Measurements from ENCODE around the gene UNC13A.

Gene UNC13A

DNA sequence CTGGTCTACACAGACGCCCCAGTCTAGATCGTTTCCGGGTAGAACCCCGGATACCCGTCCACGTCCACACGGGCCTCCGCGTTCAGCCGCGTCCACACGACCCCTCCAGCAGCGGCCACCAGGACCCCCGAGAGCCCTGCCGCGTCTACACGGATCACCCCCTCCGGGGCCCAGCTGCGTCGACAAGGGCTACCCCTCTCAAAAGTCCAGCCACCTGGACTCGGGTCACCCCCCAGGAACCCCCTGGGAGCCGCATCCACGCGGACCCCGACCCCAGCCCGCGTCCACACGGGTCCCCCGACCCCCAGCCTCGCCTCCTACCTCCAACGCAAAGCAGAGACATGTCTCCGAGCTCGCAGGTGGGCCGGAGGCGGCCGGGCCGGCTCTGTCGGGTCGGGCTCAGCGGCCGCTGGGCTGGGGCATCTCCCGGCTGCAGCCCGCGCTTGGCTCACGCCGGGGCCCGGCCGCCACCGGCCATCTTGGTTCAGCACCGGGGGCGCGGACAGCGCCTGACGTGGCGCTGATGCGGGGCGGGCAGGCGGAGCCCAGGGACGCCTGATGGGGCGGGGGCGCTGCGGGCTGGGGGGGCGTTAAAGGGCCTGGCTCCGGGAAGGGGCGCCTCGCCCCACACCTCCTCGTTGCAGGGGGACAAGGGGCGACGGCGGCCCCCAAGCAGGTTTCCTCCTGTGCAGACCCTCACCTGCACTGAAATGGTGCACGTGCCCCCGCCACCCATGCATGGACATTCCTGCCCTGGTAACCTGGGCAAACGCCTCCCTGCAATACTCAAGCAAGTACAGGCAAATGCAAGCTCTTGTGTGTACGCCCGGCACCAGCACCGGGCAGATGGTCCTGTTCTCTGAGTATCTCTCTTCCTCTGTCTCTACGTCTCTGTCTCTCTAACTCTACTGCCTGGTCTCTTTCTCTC, at the start of gene UNC13A:
Gene UNC13A (minus strand): TSS at position 498 of the 928 bp plus-strand sequence. CDS start 155 bp downstream, at position 343.
- peak; percentile 50 for DNase-seq

DNA sequence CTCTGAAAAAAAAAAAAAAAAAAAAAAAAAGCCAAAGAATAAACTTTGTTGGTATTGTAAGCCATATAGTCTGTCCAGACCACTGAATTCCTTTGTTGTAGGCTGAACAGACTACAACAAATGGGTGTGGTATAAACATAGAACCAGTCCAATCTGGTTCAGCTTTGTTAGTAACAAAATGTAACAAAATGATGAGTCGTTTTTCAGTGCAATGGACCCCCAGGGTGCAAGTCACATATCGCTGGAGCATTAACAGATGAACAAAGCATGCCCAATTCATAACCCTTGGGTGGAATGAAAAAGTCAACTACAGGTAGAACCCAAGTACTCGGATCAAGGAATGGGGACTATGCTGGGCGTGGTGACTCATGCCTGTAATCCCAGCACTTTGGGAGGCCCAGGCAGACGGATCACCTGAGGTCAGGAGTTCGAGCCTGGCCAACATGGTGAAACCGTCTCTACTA, 49.6 kb upstream of the UNC13A start:
- DNase-seq: no peak

DNA sequence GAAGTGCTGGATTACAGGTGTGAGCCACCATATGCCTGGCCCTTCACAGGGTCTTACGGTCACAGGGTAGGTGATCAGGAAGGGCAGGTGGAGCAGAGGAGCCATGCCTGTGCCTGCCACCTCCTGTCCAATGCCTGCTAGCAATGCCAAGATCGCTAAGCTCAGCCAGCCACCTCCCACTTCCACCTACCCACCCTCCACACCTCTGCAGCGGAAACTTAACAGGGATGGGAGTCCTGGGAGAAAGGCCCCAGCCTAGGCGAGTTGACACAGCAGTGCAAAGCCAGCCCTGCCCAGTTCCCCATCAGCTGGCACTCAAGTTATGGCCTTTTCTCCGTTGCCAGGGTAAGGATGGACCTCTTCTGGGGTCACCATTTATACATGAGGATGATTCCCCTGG, 47.3 kb upstream of the UNC13A start:
- no peak for DNase-seq

DNA sequence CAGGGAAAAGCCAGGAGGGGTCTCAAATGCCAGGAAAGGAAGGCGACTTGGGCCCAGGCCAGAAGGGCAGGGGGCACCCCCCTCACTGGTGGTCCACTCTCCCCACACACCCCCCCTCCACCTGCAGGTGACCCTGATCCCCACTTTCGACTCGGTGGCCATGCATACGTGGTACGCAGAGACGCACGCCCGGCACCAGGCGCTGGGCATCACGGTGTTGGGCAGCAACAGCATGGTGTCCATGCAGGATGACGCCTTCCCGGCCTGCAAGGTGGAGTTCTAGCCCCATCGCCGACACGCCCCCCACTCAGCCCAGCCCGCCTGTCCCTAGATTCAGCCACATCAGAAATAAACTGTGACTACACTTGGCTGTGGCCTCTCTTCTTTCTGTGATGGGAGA, 46.0 kb upstream of the UNC13A start:
- DNase-seq: no peak

DNA sequence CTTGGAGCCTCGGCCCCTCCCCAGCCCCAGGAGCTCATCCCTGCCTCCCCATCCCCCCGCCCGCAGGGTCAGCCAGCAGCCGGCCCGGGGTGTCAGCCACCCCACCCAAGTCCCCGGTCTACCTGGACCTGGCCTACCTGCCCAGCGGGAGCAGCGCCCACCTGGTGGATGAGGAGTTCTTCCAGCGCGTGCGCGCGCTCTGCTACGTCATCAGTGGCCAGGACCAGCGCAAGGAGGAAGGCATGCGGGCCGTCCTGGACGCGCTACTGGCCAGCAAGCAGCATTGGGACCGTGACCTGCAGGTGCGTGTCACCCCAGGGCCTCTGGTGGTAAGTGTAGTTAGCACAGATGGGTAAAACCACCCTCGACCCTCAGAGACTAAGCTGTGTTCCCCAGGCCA, 45.0 kb upstream of the UNC13A start:
- no peak for DNase-seq

DNA sequence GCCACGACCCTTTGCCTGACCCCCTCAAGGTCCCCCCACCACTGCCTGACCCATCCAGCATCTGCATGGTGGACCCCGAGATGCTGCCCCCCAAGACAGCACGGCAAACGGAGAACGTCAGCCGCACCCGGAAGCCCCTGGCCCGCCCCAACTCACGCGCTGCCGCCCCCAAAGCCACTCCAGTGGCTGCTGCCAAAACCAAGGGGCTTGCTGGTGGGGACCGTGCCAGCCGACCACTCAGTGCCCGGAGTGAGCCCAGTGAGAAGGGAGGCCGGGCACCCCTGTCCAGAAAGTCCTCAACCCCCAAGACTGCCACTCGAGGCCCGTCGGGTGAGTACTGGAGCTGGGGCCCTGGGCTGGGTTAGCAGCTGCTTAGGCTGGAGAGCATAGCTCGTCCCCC, 39.7 kb upstream of the UNC13A start:
- DNase-seq: no peak

DNA sequence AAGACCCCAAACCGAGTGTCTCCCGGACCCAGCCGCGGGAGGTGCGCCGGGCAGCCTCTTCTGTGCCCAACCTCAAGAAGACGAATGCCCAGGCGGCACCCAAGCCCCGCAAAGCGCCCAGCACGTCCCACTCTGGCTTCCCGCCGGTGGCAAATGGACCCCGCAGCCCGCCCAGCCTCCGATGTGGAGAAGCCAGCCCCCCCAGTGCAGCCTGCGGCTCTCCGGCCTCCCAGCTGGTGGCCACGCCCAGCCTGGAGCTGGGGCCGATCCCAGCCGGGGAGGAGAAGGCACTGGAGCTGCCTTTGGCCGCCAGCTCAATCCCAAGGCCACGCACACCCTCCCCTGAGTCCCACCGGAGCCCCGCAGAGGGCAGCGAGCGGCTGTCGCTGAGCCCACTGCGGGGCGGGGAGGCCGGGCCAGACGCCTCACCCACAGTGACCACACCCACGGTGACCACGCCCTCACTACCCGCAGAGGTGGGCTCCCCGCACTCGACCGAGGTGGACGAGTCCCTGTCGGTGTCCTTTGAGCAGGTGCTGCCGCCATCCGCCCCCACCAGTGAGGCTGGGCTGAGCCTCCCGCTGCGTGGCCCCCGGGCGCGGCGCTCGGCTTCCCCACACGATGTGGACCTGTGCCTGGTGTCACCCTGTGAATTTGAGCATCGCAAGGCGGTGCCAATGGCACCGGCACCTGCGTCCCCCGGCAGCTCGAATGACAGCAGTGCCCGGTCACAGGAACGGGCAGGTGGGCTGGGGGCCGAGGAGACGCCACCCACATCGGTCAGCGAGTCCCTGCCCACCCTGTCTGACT, 39.0 kb upstream of the UNC13A start:
- DNase-seq: no peak

DNA sequence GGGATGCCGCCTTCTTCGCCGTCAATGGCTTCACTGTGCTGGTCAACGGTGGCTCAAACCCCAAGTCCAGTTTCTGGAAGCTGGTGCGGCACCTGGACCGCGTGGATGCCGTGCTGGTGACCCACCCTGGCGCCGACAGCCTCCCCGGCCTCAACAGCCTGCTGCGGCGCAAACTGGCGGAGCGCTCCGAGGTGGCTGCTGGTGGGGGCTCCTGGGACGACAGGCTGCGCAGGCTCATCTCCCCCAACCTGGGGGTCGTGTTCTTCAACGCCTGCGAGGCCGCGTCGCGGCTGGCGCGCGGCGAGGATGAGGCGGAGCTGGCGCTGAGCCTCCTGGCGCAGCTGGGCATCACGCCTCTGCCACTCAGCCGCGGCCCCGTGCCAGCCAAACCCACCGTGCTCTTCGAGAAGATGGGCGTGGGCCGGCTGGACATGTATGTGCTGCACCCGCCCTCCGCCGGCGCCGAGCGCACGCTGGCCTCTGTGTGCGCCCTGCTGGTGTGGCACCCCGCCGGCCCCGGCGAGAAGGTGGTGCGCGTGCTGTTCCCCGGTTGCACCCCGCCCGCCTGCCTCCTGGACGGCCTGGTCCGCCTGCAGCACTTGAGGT, 38.1 kb upstream of the UNC13A start:
- no peak for DNase-seq

DNA sequence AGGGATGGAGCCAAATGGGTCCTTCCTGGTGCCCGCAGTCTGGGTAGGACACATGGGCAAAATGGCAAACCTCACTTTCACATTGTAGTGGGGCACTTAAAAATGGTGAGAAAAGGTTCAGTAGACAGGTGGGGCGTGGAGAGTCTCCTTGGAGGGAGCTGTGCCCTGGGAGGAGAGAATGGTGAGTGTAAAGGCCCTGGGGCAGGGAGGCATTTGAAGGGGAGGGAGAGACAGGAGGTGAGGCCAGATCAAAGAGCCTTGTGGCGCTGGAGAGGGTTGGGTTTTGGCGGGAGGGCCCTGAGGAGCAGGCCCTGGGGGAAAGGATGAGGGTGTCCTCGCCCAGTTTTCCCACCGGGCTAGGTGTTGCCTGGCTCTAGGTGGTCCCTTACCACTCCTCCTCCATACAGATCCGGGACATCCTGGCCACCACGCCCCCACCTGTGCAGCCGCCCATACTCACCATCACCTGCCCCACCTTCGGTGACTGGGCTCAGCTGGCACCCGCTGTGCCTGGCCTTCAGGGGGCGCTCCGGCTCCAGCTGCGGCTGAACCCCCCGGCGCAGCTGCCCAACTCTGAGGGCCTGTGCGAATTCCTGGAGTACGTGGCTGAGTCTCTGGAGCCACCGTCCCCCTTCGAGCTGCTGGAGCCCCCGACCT, 37.4 kb upstream of the UNC13A start:
- no peak for DNase-seq

DNA sequence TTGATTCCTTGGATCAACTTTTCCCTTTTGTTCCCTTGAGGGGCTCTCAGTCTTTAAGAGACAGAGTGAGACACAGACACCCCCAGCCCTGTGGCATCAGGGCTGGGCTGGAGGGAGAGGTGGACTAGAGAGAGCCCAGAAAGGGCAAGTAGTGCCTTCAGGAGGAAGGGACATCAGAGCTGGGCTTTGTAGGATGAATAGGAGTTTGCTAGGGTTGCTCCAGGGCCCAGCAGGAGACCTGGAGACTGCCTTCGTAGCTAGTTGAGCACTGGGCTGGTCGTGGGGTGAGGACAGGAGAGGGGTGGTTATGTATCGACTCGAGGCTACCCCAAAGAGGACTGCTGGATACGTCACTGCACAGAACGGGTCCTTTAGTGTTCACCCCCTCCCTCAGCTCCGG, 36.5 kb upstream of the UNC13A start:
- no peak for DNase-seq

DNA sequence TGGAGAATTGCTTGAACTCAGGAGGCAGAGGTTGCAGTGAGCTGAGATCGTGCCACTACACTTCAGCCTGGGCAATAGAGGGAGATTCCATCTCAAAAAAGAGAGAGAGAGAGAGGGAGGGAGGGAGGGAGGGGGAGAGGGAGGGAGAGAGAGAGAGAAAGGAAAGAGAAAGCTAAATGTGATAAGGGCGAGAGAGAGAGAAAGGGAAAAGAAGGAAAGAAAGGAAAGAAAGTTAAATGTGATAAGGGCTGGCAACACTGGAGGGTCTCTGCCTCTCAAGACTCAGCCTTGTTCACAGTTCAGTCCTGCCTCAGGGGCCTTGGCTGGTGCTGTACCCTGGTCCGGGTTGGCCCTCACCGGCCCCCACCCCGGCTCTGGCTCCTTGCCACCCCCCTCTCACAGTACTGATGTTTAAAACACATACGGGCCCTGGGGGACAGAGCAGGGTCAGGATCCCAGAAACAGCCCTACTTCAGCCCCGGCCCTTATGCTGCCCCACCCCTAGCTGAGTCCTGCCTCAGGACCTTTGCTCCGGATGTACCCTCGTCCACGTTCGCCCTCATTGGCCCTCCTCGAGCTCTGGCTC, 34.6 kb upstream of the UNC13A start:
- DNase-seq: no peak

DNA sequence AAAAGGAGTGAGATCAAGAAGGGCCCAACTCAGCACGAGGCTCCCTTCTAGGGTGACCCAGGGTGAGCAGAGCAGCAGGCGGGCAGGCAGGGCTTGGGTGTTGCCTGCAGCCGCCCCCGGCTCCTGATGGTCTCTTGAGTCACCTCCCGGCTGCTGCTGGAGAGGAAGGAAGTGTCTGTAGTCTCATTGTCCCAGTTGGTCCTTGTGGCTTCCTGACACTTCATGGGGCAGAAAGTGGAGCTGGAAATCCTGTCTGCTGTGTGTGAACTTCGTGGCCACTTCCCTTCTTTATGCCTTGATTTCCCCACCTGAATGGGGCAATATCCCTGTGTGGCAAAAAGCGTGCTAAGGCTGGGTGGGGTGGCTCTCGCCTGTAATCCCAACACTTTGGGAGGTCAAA, 33.7 kb upstream of the UNC13A start:
- DNase-seq: no peak

DNA sequence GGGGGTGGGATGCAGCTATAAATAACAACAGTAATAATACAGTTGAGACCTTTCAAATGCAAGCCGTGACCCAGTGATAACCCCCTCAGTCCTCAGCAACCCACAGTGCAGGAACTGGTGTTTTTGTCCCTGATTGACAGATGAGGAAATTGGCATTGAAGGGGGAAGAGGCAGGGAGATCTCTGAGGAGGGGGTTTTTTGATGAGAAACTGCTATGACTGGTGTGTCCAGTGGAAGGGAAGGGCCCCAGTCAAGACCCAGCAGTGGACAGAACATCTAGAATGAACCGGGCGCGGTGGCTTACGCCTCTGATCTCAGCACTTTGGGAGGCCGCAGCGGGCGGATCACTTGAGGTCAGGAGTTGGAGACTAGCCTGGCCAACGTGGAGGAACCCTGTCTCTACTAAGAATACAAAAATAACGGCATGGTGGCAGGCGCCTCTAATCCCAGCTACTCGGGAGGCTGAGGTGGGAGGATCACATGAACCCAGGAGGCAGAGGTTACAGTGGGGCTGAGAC, 33.0 kb upstream of the UNC13A start:
- DNase-seq: no peak

DNA sequence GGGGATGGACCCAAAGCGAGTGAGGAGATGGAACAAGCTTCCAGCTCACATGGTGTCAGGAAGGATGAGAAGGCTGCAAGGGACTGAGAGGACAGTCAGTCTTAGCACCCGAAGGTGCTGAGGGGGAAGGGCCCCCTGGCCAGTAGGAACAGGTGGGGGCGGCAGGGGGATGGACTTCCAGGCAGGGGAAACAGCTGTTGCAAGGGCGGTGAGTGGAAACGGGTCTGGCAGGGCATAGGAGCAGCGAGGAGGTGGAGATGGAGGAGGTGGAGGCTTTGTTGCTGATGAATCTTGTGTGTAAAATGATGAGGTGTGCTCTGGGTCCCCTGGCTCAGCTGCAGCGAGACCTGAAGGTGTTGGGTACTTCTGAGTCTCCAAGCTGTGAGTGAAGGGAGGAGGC, 32.3 kb upstream of the UNC13A start:
- DNase-seq: no peak

DNA sequence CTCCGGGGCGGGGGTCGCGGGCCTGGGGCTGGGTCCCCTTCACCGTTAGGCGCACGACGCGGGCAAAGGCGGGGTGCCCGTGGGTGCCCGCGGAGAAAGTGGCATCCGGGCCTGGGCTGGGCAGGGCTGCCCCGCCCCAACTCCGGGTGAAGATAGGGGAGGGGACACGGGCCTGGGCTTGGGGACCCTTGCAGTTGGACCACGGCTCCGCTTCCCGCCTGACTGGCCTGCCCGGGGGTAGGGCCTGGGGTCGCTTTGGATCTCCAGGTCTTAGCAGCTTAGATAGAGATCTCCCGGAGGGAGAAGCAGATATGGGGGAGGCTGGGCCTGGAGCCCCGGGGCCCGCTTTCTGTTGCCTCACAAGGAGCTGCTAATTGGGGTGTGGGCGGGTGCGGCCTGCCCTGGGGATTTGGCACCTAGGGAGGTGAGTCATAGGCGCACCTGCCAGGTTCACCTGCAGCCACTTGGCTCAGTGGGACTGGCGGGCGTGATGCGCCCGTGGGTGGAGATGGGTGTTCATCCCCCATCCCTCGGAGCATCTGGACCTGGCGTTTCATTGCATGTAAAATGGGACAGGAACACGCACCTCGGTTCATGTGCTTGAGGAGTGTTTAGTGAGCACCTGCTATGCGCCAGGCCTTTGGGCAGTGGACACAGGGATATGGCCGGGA, 31.7 kb upstream of the UNC13A start:
- peak; percentile 49 for DNase-seq

DNA sequence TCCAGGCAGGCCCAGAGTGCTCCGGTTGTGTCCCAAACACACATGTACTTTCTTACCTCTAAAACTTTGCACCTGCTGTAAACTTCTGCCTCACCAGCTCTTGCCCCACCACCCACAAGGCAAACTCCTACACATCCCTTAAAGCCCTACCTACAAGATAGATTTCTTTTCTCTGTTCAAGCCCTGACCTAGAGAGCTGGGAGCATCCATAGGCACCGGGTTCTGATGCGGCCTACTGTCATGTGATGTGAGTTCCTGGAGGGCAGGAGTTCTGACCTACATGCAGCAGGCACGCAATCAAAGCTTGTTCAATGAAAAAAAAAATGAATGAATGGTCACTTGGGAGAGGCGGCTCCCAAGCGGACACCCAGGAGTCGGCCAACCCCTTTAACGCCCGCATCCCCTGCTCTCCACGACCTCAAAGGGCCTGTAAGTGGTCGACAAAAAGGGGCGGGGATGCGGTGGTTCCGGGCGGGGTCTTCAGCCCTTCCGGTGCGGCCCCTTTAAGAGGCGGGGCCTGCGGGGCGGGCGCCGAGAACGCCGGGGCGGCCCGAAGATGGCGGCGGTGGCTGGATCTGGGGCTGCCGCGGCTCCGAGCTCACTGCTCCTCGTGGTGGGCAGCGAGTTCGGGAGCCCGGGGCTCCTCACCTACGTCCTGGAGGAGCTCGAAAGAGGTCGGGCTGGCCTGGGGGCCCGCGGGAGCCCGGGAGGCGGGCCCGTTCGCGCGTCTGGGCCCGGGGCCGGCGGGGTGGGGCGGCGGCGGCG, 31.0 kb upstream of the UNC13A start, which contains the start of gene MAP1S:
Gene MAP1S (plus strand): TSS at position 534 of the 765 bp plus-strand sequence. CDS start 23 bp downstream, at position 557.
- DNase-seq: peak; percentile 71

DNA sequence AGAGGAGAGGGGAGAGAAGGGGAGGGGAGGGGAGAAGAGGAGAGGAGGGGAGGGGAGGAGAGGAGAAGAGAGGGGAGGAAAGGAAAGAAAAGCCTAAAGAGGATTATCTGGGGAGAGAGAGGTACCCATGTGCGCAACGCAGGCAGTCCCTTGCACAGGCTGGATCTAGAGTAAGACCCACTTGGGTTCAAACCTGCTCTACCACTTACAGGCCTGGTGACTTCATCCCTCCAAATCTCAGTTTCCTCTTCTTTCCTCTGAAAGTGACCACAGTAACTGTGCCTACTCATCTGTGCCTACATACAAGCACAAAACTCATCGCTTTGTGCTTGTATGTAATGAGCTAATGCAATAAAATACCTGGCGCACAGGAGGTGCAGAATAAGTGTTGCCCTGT, 30.4 kb upstream of the UNC13A start:
- DNase-seq: no peak

DNA sequence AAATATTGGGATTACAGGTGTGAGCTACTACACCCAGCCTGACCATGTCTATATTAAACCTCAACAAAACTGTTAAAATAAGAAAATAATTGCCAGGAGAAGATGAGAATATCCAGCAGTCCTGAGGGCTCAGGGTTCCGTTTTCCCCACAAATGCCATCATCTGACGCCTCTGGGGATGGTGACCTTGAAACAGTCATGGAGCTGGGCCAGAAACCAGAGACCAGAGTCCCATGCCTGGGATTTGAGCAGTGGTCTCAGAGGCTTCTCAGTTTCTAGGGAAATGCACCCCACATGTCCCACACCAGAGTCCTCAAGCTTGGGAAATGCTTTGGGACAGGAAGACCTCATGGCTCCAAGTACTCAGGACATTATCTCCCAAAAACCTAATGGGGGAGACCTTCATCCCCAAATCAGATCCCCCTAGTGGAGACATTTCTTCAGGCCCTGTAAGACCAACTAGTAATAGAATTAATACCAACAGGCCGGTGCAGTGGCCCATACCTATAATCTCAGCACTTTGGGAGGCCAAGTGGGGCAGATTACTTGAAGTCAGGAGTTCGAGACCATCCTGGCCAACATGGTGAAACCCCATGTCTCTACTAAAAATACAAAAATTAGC, 28.3 kb upstream of the UNC13A start:
- DNase-seq: no peak

DNA sequence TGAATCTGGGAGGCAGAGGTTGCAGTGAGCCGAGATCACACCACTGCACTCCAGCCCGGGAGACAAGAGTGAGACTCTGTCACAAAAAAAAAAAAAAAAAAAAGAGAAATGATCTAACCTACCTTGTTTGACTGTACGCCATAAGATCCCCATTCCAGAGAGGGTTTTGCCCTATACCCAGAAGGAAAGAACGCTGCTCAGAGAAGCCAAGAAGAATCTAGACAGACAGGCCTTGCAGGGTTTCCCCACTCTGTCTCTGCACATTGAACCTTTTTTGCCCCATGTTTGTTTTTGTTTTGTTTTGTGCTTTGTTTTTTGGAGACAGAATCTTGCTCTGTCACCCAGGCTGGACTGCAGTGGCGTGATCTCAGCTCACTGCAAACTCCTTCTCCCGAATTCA, 23.7 kb upstream of the UNC13A start:
- DNase-seq: no peak

DNA sequence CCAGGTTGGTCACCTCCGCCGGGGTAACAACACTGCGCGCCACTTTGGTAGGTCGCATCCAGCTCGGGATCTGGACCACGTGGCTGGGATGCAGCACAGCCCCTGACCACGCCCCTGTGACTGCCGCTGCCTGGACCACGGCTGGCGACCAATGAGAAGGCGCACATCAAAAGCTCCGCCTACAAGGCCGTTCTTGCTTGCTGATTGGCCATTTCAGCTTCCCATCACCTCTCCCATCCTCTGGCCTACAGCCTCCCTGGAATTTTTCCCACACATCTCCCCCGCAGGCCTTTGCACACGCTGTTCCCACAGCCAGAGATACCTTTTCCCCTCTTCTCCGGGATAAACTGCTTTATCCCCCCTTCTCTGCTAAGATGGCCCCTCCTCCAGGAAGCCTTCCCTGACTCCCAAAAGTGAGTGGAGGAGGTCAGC, 18.6 kb upstream of the UNC13A start:
- no peak for DNase-seq

Data from stimulated activated CD4-positive, alpha-beta T cell treated with anti-CD3 and anti-CD28 coated beads, Interleukin-4, amount 100 ng/mL, for 24 hours (primary cell).